ENCODE measurements around the gene OR6C75. TPM values are rescaled to one million over a fixed set of nuclear protein-coding genes. Genes with fewer than 3 reads are reported as not detected.

The OR6C75 gene
- total RNA-seq, 2 donors from 2014 or later, result not detected

Other genes starting within 250 kb of the OR6C75 start
- not detected for gene OR9K2, start 236.6 kb upstream of the OR6C75 start, total RNA-seq
- not detected for gene OR10A7, start 141.9 kb upstream of the OR6C75 start, total RNA-seq
- not detected for gene OR6C74, start 118.4 kb upstream of the OR6C75 start, total RNA-seq
- not detected for gene OR6C6, start 66.4 kb upstream of the OR6C75 start, total RNA-seq
- gene OR6C1, start 48.6 kb upstream of the OR6C75 start, total RNA-seq, result not detected
- not detected for gene OR6C3, start 32.2 kb upstream of the OR6C75 start, total RNA-seq
- gene OR6C65, start 37.6 kb downstream of the OR6C75 start, total RNA-seq, result not detected
- gene OR6C76, start 63.3 kb downstream of the OR6C75 start, total RNA-seq, result not detected
- gene OR6C2, start 81.1 kb downstream of the OR6C75 start, total RNA-seq, result not detected
- gene OR6C70, start 107.2 kb downstream of the OR6C75 start, total RNA-seq, result not detected
- gene OR6C68, start 129.4 kb downstream of the OR6C75 start, total RNA-seq, result not detected
- not detected for gene OR6C4, start 186.6 kb downstream of the OR6C75 start, total RNA-seq
- gene OR2AP1, start 209.5 kb downstream of the OR6C75 start, total RNA-seq, result not detected